BJ (cell line): Measurements from ENCODE around the gene MMP25. TPM values are rescaled to one million over a fixed set of nuclear protein-coding genes. Genes with fewer than 3 reads are reported as not detected.

ENCODE experiments used
- CTCF ChIA-PET: fragments of 350-600 bp; formaldehyde crosslinking; extraction: SDS; loops from one replicate; lab custom pipeline; 2021; ENCODE audit warnings: antibody characterized with exemption, inconsistent platforms; lab: Yijun Ruan, JAX
- POLR2A ChIA-PET: fragments of 300-600 bp; sonication (Branson Sonifier 250); formaldehyde crosslinking; extraction: SDS; loops from one replicate; lab custom pipeline; 2021; ENCODE audit warnings: antibody characterized with exemption; lab: Charles Lee
- DNase-seq: peaks from one replicate; pipeline ENCODE4 v3.0.0-alpha.2; 2011; ENCODE audit warnings: low read depth
- H3K27me3 ChIP-seq: 2 replicates; pipeline ENCODE4 v1.6.0; 2011; ENCODE audit warnings: low read length; ENCODE audit not compliant: control insufficient read depth, insufficient read depth
- H3K36me3 ChIP-seq: 2 replicates; pipeline ENCODE4 v1.5.1; 2011; ENCODE audit warnings: low read length; ENCODE audit not compliant: control insufficient read depth, insufficient read depth
- H3K4me3 ChIP-seq: 2 replicates; pipeline ENCODE4 v1.5.1; 2011; ENCODE audit warnings: low read depth, mild to moderate bottlenecking, control low read depth, low read length
- polyA plus RNA-seq: library from polyadenylated mRNA; depleted of rRNA; stranded (reverse); fragments of >200 nt; gene quantifications from 2 replicates; pipeline ENCODE4 v1.2.3, GENCODE V29; 2011
- TF ChIP-seq, protein P1 (sequence below): IDR thresholded peaks from 2 replicates; pipeline ENCODE4 v1.5.1; 2011; ENCODE audit warnings: low read depth, mild to moderate bottlenecking, control low read depth, inconsistent platforms, low read length, moderate library complexity; ENCODE audit not compliant: insufficient read depth

The MMP25 gene
- polyA plus RNA-seq, 1 experiment = 0.02 TPM

DNA sequence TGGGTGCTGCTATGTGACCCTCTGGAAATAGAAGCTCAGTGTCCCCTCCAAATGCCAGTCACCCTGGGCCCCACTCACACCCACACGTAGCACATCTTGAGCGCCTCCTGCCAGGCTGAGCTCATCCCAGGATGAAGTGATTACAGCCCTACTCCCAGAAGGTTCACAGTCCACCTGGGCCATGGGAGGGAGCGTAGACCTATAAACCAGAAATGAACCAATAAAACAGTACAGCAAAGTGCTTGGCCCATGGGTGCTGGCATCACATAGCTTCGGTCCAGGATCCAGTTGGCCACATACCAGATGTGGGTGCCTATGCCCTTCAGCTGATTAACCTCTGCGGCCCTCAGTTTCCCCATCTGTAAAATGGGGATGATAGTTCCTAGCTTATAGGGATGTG, 7.5 kb upstream of the MMP25 start:
- Histone ChIP-seq H3K27me3 (peaks cover 43% of the 10 kb centered on the region), H3K4me3 (no peak overlapping the region), H3K36me3 (no peaks in the 10 kb centered on the region)
- TF ChIP-seq, protein P1, sequence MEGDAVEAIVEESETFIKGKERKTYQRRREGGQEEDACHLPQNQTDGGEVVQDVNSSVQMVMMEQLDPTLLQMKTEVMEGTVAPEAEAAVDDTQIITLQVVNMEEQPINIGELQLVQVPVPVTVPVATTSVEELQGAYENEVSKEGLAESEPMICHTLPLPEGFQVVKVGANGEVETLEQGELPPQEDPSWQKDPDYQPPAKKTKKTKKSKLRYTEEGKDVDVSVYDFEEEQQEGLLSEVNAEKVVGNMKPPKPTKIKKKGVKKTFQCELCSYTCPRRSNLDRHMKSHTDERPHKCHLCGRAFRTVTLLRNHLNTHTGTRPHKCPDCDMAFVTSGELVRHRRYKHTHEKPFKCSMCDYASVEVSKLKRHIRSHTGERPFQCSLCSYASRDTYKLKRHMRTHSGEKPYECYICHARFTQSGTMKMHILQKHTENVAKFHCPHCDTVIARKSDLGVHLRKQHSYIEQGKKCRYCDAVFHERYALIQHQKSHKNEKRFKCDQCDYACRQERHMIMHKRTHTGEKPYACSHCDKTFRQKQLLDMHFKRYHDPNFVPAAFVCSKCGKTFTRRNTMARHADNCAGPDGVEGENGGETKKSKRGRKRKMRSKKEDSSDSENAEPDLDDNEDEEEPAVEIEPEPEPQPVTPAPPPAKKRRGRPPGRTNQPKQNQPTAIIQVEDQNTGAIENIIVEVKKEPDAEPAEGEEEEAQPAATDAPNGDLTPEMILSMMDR = no peak
- POLR2A ChIA-PET = interaction anchor here (0.7 kb wide), 1 partner anchor 74 kb away, joined by 3 read pairs; no protein-coding TSS in a partner anchor
- CTCF ChIA-PET = interaction anchor here (1.4 to 8.1 kb wide), 4 partner anchors 9 to 91 kb away, joined by 4 to 97 read pairs (median 8); no protein-coding TSS in a partner anchor
- no peak for DNase-seq

DNA sequence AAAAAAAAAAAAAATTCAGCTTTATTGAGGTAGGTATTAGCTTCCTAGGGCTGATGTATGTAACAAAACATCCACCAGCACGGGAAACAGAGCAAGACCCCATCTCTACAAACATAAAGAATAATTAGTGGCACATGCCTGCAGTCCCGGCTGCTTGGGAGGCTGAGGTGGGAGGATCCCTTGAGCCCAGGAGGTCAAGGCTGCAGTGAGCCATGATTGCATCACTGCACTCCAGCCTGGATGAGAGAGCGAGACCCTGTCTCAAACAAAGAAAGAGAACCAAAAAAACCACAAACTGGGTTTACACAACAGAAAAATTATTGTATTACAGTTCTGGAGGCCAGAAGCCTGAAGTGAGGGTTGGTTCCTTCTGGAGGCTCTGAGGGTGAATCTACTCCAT, 4.0 kb upstream of the MMP25 start:
- ChIA-PET CTCF (interaction anchor here (0.7 to 8.1 kb wide), 3 partner anchors 13 to 89 kb away, joined by 3 to 97 read pairs (median 5); no protein-coding TSS in a partner anchor), POLR2A (no interaction called here)
- TF ChIP-seq, protein P1 = no peak
- Histone ChIP-seq H3K27me3 (peaks cover 37% of the 10 kb centered on the region), H3K36me3 (no peaks in the 10 kb centered on the region), H3K4me3 (no peak overlapping the region)
- DNase-seq = no peak

DNA sequence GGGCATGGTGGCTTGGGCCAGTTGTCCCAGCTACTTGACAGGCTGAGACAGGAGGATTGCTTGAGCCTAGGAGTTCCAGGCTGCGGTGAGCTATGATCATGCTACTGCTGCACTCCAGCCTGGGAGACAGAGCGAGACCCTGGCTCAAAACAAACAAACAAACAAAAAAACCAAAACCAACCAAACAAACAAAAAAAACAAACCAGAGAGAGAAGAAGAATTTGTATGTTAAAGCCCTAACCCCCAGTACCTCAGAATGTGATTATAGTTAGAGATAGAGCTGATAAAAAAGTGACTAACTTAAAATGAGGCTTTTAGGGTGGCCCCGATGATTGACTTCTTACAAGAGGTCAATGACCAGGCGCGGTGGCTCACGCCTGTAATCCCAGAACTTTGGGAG, 1.7 kb upstream of the MMP25 start:
- Histone ChIP-seq H3K36me3 (no peaks in the 10 kb centered on the region), H3K27me3 (peaks cover 34% of the 10 kb centered on the region), H3K4me3 (no peak overlapping the region)
- DNase-seq = no peak
- POLR2A ChIA-PET = interaction anchor here (0.6 kb wide), 1 partner anchor 25 kb away, joined by 3 read pairs; the partner anchor contains the start of gene TNFRSF12A
- TF ChIP-seq, protein P1 = no peak
- CTCF ChIA-PET = interaction anchor here (1.3 to 8.1 kb wide), 3 partner anchors 15 to 87 kb away, joined by 3 to 97 read pairs (median 8); no protein-coding TSS in a partner anchor

DNA sequence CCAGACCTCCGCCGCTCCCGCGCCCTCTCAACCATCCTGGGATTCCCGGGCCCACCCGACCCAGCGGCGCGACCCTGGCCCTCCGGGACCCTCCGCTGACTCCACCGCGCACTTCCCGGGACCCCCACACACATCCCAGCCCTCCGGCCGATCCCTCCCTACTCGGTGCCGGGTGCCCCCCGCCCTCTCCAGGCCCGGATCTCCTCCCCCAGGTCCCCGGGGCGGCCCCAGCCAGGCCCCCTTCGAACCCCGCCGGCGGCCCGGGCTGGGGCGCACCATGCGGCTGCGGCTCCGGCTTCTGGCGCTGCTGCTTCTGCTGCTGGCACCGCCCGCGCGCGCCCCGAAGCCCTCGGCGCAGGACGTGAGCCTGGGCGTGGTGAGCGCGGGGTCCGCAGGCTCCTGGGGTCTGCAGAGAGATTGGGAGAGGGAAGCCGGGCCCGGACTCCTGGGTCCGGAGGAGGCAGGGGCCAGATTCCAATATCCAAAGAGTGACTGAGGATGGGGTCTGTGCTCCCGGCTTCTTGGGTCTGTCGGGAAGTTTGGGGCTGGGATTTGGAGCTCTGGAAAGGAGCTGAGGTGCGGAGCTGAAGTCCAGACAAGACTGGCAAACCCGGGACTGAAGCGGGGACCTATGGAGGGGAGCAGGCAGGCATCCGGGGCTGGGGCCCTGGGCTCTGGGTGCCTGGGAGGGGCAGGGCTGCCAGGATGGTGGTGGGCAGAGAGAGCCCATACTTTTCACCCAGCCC, 453 bp downstream of the MMP25 start:
- TF ChIP-seq, protein P1 = no peak
- no peak for DNase-seq
- ChIA-PET POLR2A (no interaction called here), CTCF (interaction anchor here (0.7 to 5.5 kb wide), 5 partner anchors 12 to 120 kb away, joined by 3 to 42 read pairs (median 6); no protein-coding TSS in a partner anchor)
- Histone ChIP-seq H3K4me3 (no peak overlapping the region), H3K27me3 (peaks cover 34% of the 10 kb centered on the region), H3K36me3 (no peaks in the 10 kb centered on the region)

DNA sequence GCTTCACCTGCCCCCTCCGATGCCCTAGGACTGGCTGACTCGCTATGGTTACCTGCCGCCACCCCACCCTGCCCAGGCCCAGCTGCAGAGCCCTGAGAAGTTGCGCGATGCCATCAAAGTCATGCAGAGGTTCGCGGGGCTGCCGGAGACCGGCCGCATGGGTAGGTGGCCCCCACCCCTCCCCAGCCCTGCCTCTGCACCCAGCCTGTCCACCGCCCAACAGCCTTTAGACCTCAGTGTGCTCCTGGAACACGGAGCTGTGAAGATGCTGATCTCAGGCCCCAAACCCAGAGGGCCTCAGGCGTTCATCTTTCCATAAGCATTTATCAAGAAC, 993 bp downstream of the MMP25 start:
- no peak for DNase-seq
- no peak overlapping the region for H3K4me3 ChIP-seq
- TF ChIP-seq, protein P1 = no peak
- CTCF ChIA-PET = interaction anchor here (0.7 to 5.5 kb wide), 5 partner anchors 12 to 121 kb away, joined by 3 to 42 read pairs (median 6); no protein-coding TSS in a partner anchor
- H3K36me3 ChIP-seq = no peaks in the 10 kb centered on the region
- peaks cover 34% of the 10 kb centered on the region for H3K27me3 ChIP-seq
- POLR2A ChIA-PET = interaction anchor here (0.6 kb wide), 1 partner anchor 16 kb away, joined by 23 read pairs; no protein-coding TSS in a partner anchor
